Melanocyte of skin (primary cell): ENCODE measurements around the gene KLRF1. TPM values are rescaled to one million over a fixed set of nuclear protein-coding genes. Genes with fewer than 3 reads are reported as not detected.

Experiments
- total RNA-seq, 2 donors: library from RNA; depleted of rRNA; stranded (reverse); fragments of >200 nt; gene quantifications; 2 replicates each; pipeline ENCODE4 v1.2.3, GENCODE V29; 2012

KLRF1 gene, protein sequence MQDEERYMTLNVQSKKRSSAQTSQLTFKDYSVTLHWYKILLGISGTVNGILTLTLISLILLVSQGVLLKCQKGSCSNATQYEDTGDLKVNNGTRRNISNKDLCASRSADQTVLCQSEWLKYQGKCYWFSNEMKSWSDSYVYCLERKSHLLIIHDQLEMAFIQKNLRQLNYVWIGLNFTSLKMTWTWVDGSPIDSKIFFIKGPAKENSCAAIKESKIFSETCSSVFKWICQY
- total RNA-seq, result under 1 TPM in 1 of 2 donors, not detected in 1; 0.69 TPM

DNA sequence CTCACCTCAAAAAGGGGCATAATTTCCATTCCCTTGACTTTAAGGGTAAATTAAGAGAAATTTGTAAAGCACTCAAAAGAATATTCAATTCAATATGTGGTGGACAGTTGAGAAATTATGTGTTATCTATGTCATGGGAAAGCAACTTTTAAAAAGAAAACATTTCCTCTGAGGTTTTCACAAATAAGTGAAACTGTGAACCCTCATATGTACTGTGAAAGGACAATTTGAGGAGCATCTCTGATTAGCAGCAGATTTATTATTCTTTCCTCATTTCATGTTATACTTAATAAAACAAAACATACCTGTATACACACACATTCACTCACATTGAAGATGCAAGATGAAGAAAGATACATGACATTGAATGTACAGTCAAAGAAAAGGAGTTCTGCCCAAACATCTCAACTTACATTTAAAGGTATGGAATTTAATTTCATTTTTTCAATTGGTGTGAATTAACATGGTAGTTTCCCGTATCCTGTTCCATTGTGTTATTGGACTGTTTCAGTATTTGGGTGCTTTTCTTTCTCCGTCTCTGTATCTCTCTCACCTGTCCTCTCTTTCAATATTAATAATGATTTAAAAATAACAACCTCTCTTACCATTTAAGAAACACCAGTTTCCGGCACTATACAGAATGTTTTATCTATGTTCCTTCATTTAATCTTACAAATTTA lies at the start of gene KLRF1:
KLRF1 (plus strand) TSS at position 273 of the 680 bp plus-strand sequence; CDS start at position 337, 64 bp downstream.

DNA sequence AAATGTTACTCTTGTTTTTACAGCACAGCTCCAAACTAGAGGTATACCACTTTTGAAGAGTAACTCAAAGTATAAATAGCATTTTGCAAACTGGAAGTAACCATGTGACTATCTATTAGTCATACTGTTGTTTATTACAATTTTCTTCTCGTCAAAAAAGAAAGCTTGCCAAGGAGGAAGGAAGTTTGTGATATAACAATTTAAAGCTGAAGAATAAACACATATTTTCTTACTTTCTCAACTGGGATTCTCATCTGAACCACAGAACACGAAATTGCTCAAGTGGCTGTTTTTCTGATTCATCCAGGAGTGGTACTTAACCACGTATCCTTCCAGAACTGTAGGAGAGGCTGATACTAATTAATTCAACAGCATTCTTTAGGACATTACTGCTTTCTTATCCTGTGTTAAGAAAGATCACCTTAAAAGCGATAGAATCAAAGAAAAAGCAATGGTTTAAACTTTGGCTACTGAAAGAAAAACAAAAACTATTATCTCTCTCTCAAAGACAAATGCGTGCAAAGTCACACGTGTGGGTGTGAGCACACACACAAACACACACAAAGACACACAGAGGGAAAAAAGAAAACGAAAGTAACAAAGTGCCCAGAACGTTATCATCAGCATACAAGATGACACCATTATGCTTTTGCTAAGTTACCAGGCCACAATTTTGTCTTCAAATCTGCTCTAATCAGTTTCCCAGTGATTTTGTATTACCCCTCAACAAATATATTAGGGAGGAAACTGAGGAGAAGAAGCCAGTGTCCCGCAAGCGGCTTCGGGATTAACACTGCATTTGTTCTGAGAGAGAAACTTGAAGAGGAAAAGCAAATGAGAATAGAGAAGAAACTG lies 42.3 kb downstream of the KLRF1 start, which contains the start of gene CLEC2B:
CLEC2B (minus strand) TSS at position 48 of the 855 bp plus-strand sequence.

GRCh38 chr12:9881246-9881645 lies 54.0 kb downstream of the KLRF1 start, which contains the start of gene KLRF2:
Gene KLRF2 (plus strand): TSS chr12:9881489. CDS start chr12:9881596, 107 bp downstream.

Other genes starting within 250 kb of the KLRF1 start
- not detected for gene KLRB1, start 219.6 kb upstream of the KLRF1 start, total RNA-seq
- 1 to 10 TPM; 5.7 to 6.2 TPM for gene CLEC2D, start 157.8 kb upstream of the KLRF1 start, total RNA-seq
- not detected for gene CLECL1, start 94.4 kb upstream of the KLRF1 start, total RNA-seq
- not detected for gene CD69, start 66.6 kb upstream of the KLRF1 start, total RNA-seq
- 10 to 100 TPM in 1 of 2 donors, 1 to 10 TPM in 1; 4.7 to 11.4 TPM for gene CLEC2B, start 41.9 kb downstream of the KLRF1 start, total RNA-seq
- gene KLRF2, start 54.0 kb downstream of the KLRF1 start, total RNA-seq, result not detected
- not detected for gene CLEC2A, start 104.9 kb downstream of the KLRF1 start, total RNA-seq
- not detected for gene CLEC12A, start 143.9 kb downstream of the KLRF1 start, total RNA-seq
- gene CLEC1B, start 171.6 kb downstream of the KLRF1 start, total RNA-seq, result under 1 TPM in 1 of 2 donors, not detected in 1; under 0.01 TPM
- gene CLEC12B, start 183.1 kb downstream of the KLRF1 start, total RNA-seq, result not detected
- gene CLEC9A, start 203.2 kb downstream of the KLRF1 start, total RNA-seq, result not detected